ENCODE data around the gene MDGA2. TPM values are rescaled to one million over a fixed set of nuclear protein-coding genes. Genes with fewer than 3 reads are reported as not detected.

MDGA2 gene
- total RNA-seq = not detected

GRCh38 chr14:47675466-47676314, at the start of gene MDGA2:
Gene MDGA2 (minus strand): TSS chr14:47675605.
- Histone ChIP-seq H3K27me3 (no peaks in the 10 kb centered on the region), H3K4me3 (no peak within 1 kb of the TSS), H3K9me3 (no peaks in the 10 kb centered on the region), H3K36me3 (replicated peaks in 1 of 2; ENCODE audit: insufficient read depth in 1 of 2, low read depth in 2 of 2) (no peaks in the 10 kb centered on the region), H3K27ac (no peak within 1 kb of the TSS), H3K4me1 (peaks cover 16% of the 10 kb centered on the region)
- intact Hi-C loops (cut with DNase I) = no loop called here
- TF ChIP-seq, protein P1, sequence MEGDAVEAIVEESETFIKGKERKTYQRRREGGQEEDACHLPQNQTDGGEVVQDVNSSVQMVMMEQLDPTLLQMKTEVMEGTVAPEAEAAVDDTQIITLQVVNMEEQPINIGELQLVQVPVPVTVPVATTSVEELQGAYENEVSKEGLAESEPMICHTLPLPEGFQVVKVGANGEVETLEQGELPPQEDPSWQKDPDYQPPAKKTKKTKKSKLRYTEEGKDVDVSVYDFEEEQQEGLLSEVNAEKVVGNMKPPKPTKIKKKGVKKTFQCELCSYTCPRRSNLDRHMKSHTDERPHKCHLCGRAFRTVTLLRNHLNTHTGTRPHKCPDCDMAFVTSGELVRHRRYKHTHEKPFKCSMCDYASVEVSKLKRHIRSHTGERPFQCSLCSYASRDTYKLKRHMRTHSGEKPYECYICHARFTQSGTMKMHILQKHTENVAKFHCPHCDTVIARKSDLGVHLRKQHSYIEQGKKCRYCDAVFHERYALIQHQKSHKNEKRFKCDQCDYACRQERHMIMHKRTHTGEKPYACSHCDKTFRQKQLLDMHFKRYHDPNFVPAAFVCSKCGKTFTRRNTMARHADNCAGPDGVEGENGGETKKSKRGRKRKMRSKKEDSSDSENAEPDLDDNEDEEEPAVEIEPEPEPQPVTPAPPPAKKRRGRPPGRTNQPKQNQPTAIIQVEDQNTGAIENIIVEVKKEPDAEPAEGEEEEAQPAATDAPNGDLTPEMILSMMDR (IDR thresholded peaks at IDR 0.05) = no peak
- no peak for TF ChIP-seq POLR2A (IDR thresholded peaks at IDR 0.05)
- WGBS, 2 donors = 1 to 2% methylated on average over 64 to 90 of the region's 90 CpGs
- DNase-seq (peak in 1 of 4 donors; percentile 7), ATAC-seq (no peak)

- 61 to 64% methylated on average over 2 of the region's 2 CpGs for WGBS, 2 donors
- intact Hi-C loops (cut with DNase I) = no loop called here
Measured at GRCh38 chr14:47722929-47723693, 47.7 kb upstream of the MDGA2 start.

DNA sequence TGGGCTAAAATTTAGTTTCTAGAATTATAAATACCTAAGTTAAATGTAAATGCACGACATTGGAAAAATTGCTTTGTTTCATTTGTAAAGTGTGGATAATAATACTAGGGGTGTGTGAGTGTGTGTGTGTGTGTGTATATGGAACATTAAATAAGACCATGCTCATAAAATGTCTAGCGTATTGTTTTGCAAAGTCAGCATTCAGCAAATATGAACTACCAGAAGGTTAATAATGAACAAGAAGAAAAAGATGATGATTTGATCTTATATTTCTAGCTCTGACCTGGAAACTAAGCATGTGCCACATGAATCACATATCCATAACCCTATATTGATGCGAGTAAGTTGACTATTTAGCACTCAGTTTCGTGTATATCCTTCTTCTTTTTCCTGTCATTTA, 44.9 kb upstream of the MDGA2 start:
- H3K4me1 ChIP-seq = no peaks in the 10 kb centered on the region
- H3K9me3 ChIP-seq = no peaks in the 10 kb centered on the region
- ATAC-seq (no peak), DNase-seq (no peak)
- no peaks in the 10 kb centered on the region for H3K36me3 ChIP-seq (replicated peaks in 1 of 2; ENCODE audit: insufficient read depth in 1 of 2, low read depth in 2 of 2)
- no peak overlapping the region for H3K27ac ChIP-seq
- intact Hi-C loops (cut with DNase I) = no loop called here
- no peaks in the 10 kb centered on the region for H3K27me3 ChIP-seq
- no peak for TF ChIP-seq POLR2A (IDR thresholded peaks at IDR 0.05)
- TF ChIP-seq, protein P1 (IDR thresholded peaks at IDR 0.05) = no peak
- H3K4me3 ChIP-seq = no peak overlapping the region
- 61 to 65% methylated on average over 4 of the region's 4 CpGs for WGBS, 2 donors

More at GRCh38 chr14:47722929-47723693, 47.7 kb upstream of the MDGA2 start:
- DNase-seq = no peak
- Histone ChIP-seq H3K27me3 (no peaks in the 10 kb centered on the region), H3K4me3 (no peak overlapping the region), H3K36me3 (replicated peaks in 1 of 2; ENCODE audit: insufficient read depth in 1 of 2, low read depth in 2 of 2) (no peaks in the 10 kb centered on the region), H3K27ac (no peak overlapping the region), H3K9me3 (no peaks in the 10 kb centered on the region), H3K4me1 (no peaks in the 10 kb centered on the region)
- ATAC-seq = no peak
- TF ChIP-seq, protein P1 (IDR thresholded peaks at IDR 0.05) = no peak
- no peak for TF ChIP-seq POLR2A (IDR thresholded peaks at IDR 0.05)

- H3K27me3 ChIP-seq = no peaks in the 10 kb centered on the region
- H3K4me3 ChIP-seq = no peak overlapping the region
- no peaks in the 10 kb centered on the region for H3K9me3 ChIP-seq
- 64 to 70% methylated on average over 3 of the region's 3 CpGs for WGBS, 2 donors
- intact Hi-C loops (cut with DNase I) = no loop called here
- DNase-seq (no peak), ATAC-seq (no peak)
- TF ChIP-seq POLR2A (IDR thresholded peaks at IDR 0.05) = no peak
- TF ChIP-seq, protein P1 (IDR thresholded peaks at IDR 0.05) = no peak
- H3K36me3 ChIP-seq (replicated peaks in 1 of 2; ENCODE audit: insufficient read depth in 1 of 2, low read depth in 2 of 2) = no peaks in the 10 kb centered on the region
- H3K4me1 ChIP-seq = no peaks in the 10 kb centered on the region
- H3K27ac ChIP-seq = no peak overlapping the region
Measured at GRCh38 chr14:47715330-47715729, 39.9 kb upstream of the MDGA2 start.
